Spleen (tissue), 7 donors: Measurements from ENCODE around the gene BRAF.

Source experiments
- POLR2A ChIP-seq, 3 donors: fragments of 450-650 bp; IDR thresholded peaks; one replicate each; pipeline ENCODE4 v1.5.1; 2017; ENCODE audit warnings: antibody characterized with exemption in 3 of 3, mild to moderate bottlenecking in 1 of 3
- POLR2AphosphoS5 ChIP-seq, 3 donors: sonication (generic); formaldehyde crosslinking; IDR thresholded peaks; one replicate each; pipeline ENCODE4 v1.5.1; 2017; ENCODE audit warnings: antibody characterized with exemption in 3 of 3
- TF ChIP-seq, protein P1 (sequence below), 11 experiments: fragments of 200-600 bp in 7 of 11; fragments of 450-650 bp in 4 of 11; sonication (generic) in 4 of 11; IDR thresholded peaks in 8 of 11; conservative IDR thresholded peaks in 3 of 11; 1 replicate in 7 of 11; 2 replicates in 4 of 11; pipeline versions ENCODE4 v1.4.0 to v1.8.0; 2016 to 2021; ENCODE audit warnings: antibody characterized with exemption in 11 of 11, inconsistent platforms in 4 of 11, mild to moderate bottlenecking in 1 of 11
- donor health status: DM: no; HTN: no; CAD: no; lungs with moderate emphysema.
- donor health status: DM: no; HTN: no; CAD: no.
- donor health status: DM: no; HTN: no; CAD: no.

DNA sequence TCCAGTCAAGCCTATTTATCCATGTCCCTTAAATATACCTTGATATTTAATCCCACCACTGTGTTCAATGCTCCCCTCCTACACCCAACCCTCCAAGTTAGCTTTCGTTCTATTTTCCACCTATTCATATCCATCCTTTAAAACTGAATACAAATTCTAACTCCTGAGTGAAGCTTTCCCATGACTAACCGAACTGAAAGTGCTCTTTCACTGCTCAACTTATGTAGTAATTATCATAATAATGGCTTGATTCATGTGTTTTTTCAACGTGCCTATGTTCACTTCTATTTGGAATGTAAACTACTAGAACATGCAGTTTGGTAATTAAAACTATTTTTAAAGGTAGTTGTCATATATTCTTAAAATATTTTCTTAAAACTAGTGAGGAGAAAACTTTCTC, 170.2 kb downstream of the BRAF start:
- TF ChIP-seq, protein P1, sequence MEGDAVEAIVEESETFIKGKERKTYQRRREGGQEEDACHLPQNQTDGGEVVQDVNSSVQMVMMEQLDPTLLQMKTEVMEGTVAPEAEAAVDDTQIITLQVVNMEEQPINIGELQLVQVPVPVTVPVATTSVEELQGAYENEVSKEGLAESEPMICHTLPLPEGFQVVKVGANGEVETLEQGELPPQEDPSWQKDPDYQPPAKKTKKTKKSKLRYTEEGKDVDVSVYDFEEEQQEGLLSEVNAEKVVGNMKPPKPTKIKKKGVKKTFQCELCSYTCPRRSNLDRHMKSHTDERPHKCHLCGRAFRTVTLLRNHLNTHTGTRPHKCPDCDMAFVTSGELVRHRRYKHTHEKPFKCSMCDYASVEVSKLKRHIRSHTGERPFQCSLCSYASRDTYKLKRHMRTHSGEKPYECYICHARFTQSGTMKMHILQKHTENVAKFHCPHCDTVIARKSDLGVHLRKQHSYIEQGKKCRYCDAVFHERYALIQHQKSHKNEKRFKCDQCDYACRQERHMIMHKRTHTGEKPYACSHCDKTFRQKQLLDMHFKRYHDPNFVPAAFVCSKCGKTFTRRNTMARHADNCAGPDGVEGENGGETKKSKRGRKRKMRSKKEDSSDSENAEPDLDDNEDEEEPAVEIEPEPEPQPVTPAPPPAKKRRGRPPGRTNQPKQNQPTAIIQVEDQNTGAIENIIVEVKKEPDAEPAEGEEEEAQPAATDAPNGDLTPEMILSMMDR (IDR thresholded peaks at IDR 0.05 in 8 of 11, conservative IDR thresholded peaks at IDR 0.05 in 3 of 11) = no peak
- TF ChIP-seq POLR2A (IDR thresholded peaks at IDR 0.05) (no peak), POLR2AphosphoS5 (IDR thresholded peaks at IDR 0.05) (no peak)
